ENCODE results near the gene NBDY. TPM values are rescaled to one million over a fixed set of nuclear protein-coding genes. Genes with fewer than 3 reads are reported as not detected.

NBDY gene
- total and polyA plus RNA-seq, 11 donors = 10.4 to 33.5 (median 26.2) TPM

GRCh38 chrX:56798866-56799758, 70.1 kb downstream of the NBDY start:
- no peak overlapping the region for H3K27ac ChIP-seq
- intact Hi-C loops (cut with DNase I) = loop anchor here in 1 of 10 donors (10.0 kb wide), 1 partner anchor 656 kb away; no protein-coding TSS in a partner anchor
- ATAC-seq (peak in 2 of 4 donors; percentile 21 to 48), DNase-seq (peak in 1 of 5 donors; percentile 40)
- no peak overlapping the region for H3K4me3 ChIP-seq
- 60 to 92% (median 75%) methylated on average over 9 to 13 of the region's 13 CpGs for WGBS, 4 donors
- H3K9me3 ChIP-seq = no peaks in the 10 kb centered on the region
- no peaks in the 10 kb centered on the region for H3K27me3 ChIP-seq
- TF ChIP-seq CTCF (IDR thresholded peaks at IDR 0.05) = peak in 1 of 12 donors; percentile 13
- TF ChIP-seq POLR2A (IDR thresholded peaks at IDR 0.05) = no peak
- peaks cover 0 to 31% (median 2%) of the 10 kb centered on the region in 12 donors for H3K4me1 ChIP-seq
- H3K36me3 ChIP-seq = no peaks in the 10 kb centered on the region

- intact Hi-C loops (cut with DNase I) = loop anchor here in 3 of 10 donors (5.0 to 10.0 kb wide), 3 partner anchors 174 to 654 kb away; no protein-coding TSS in a partner anchor
- H3K9me3 ChIP-seq = no peaks in the 10 kb centered on the region
- no peak for DNase-seq
- H3K4me3 ChIP-seq = no peak overlapping the region
- 75 to 83% (median 78%) methylated on average over 3 of the region's 3 CpGs for WGBS, 4 donors
- H3K27ac ChIP-seq = no peak overlapping the region
- ATAC-seq = no peak
- TF ChIP-seq CTCF (IDR thresholded peaks at IDR 0.05) (no peak), POLR2A (IDR thresholded peaks at IDR 0.05) (no peak)
- H3K27me3 ChIP-seq = no peaks in the 10 kb centered on the region
- H3K4me1 ChIP-seq = peaks cover 0 to 27% (median 1%) of the 10 kb centered on the region in 12 donors
- H3K36me3 ChIP-seq = no peaks in the 10 kb centered on the region
Measured at GRCh38 chrX:56800307-56800706, 71.3 kb downstream of the NBDY start.

- Histone ChIP-seq H3K4me1 (peaks cover 0 to 27% (median 1%) of the 10 kb centered on the region in 12 donors), H3K9me3 (no peaks in the 10 kb centered on the region), H3K4me3 (no peak overlapping the region), H3K27me3 (no peaks in the 10 kb centered on the region), H3K27ac (no peak overlapping the region), H3K36me3 (no peaks in the 10 kb centered on the region)
- TF ChIP-seq CTCF (IDR thresholded peaks at IDR 0.05) (no peak), POLR2A (IDR thresholded peaks at IDR 0.05) (no peak)
- DNase-seq = no peak
- 55 to 65% (median 57%) methylated on average over 7 of the region's 7 CpGs for WGBS, 4 donors
- peak in 1 of 4 donors; percentile 21 for ATAC-seq
- intact Hi-C loops (cut with DNase I) = loop anchor here in 3 of 10 donors (5.0 to 10.0 kb wide), 3 partner anchors 174 to 654 kb away; no protein-coding TSS in a partner anchor
Measured at GRCh38 chrX:56800801-56801200, 71.8 kb downstream of the NBDY start.

GRCh38 chrX:56802428-56802827, 73.4 kb downstream of the NBDY start:
- peaks cover 0 to 27% (median 1%) of the 10 kb centered on the region in 12 donors for H3K4me1 ChIP-seq
- no peak for TF ChIP-seq POLR2A (IDR thresholded peaks at IDR 0.05)
- TF ChIP-seq CTCF (IDR thresholded peaks at IDR 0.05) = no peak
- peak overlapping the region in 3 of 12 donors; percentile 57 to 67 (median 65) for H3K4me3 ChIP-seq
- H3K9me3 ChIP-seq = no peaks in the 10 kb centered on the region
- DNase-seq (no peak), ATAC-seq (no peak)
- peak overlapping the region in 1 of 12 donors; percentile 83 for H3K27ac ChIP-seq
- H3K36me3 ChIP-seq = no peaks in the 10 kb centered on the region
- H3K27me3 ChIP-seq = no peaks in the 10 kb centered on the region
- intact Hi-C loops (cut with DNase I) = loop anchor here in 4 of 10 donors (2.0 to 10.0 kb wide), 4 partner anchors 172 to 652 kb away; no protein-coding TSS in a partner anchor
- WGBS, 4 donors = 83 to 97% (median 89%) methylated on average over 4 of the region's 4 CpGs
